ENCODE results near the gene ELFN2. TPM values are rescaled to one million over a fixed set of nuclear protein-coding genes. Genes with fewer than 3 reads are reported as not detected.

ELFN2 gene
- polyA plus RNA-seq, 1 experiment = 2.6 TPM

- H3K27ac ChIP-seq (ENCODE audit: low read depth, low read length) = no peak overlapping the region
- DNase-seq (ENCODE audit: low read depth, low spot score) = no peak
- no peak for TF ChIP-seq CTCF (IDR thresholded peaks at IDR 0.05; ENCODE audit: low read depth, low read length)
- no peaks in the 10 kb centered on the region for H3K27me3 ChIP-seq (ENCODE audit: control insufficient read depth, insufficient read depth, low read length)
- POLR2A ChIA-PET = no interaction called here
- CTCF ChIA-PET = interaction anchor here (0.6 kb wide), 1 partner anchor 219 kb away, joined by 4 read pairs; no protein-coding TSS in a partner anchor
- no peak overlapping the region for H3K4me3 ChIP-seq (ENCODE audit: low read depth, low read length)
- H3K9me3 ChIP-seq (ENCODE audit: control insufficient read depth, insufficient read depth, low read length) = no peaks in the 10 kb centered on the region; the same call in 1 of the 2 replicates
Observed at GRCh38 chr22:37411655-37412054, 15.6 kb downstream of the ELFN2 start.

GRCh38 chr22:37410174-37411055, 16.9 kb downstream of the ELFN2 start:
- TF ChIP-seq CTCF (IDR thresholded peaks at IDR 0.05; ENCODE audit: low read depth, low read length) = no peak
- Histone ChIP-seq H3K27me3 (ENCODE audit: control insufficient read depth, insufficient read depth, low read length) (no peaks in the 10 kb centered on the region), H3K4me3 (ENCODE audit: low read depth, low read length) (no peak overlapping the region), H3K9me3 (ENCODE audit: control insufficient read depth, insufficient read depth, low read length) (no peaks in the 10 kb centered on the region; the same call in 1 of the 2 replicates), H3K27ac (ENCODE audit: low read depth, low read length) (no peak overlapping the region)
- DNase-seq (ENCODE audit: low read depth, low spot score) = no peak
- CTCF ChIA-PET = interaction anchor here (0.8 kb wide), 1 partner anchor 19 kb away, joined by 3 read pairs; no protein-coding TSS in a partner anchor
- POLR2A ChIA-PET = no interaction called here

DNA sequence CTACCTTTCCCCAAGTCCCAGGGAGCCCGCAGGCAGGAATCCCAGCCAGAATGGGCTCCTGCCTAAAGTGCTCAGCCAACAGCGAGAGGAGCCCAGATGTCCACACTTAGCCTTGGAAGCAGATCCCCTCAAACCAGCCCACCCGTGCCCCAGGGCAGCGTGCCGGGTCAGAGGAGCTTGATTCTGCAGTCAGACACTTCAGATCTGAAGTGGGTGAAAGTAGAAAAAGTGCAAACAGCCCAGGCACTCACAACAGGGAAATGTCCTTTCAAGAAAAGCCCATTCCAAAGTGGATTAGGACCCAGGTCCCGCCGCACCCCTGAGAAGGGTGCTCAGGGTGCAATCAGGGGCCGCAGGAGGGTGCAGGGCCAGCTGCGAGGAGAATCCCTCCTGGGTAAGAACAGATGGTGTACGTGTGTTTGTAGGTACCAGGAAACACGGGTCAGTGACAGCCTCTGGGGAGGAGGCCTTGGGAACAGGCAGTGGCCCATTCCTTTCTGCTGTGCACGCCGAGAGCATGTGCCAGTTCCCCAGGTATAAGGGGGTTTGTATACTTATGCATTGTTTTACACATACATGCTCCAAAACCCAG, 17.7 kb downstream of the ELFN2 start:
- no peak for DNase-seq (ENCODE audit: low read depth, low spot score)
- POLR2A ChIA-PET = no interaction called here
- Histone ChIP-seq H3K4me3 (ENCODE audit: low read depth, low read length) (no peak overlapping the region), H3K9me3 (ENCODE audit: control insufficient read depth, insufficient read depth, low read length) (no peaks in the 10 kb centered on the region; the same call in 1 of the 2 replicates), H3K27me3 (ENCODE audit: control insufficient read depth, insufficient read depth, low read length) (no peaks in the 10 kb centered on the region), H3K27ac (ENCODE audit: low read depth, low read length) (no peak overlapping the region)
- no peak for TF ChIP-seq CTCF (IDR thresholded peaks at IDR 0.05; ENCODE audit: low read depth, low read length)
- CTCF ChIA-PET = no interaction called here

- TF ChIP-seq CTCF (IDR thresholded peaks at IDR 0.05; ENCODE audit: low read depth, low read length) = no peak
- Histone ChIP-seq H3K27me3 (ENCODE audit: control insufficient read depth, insufficient read depth, low read length) (no peaks in the 10 kb centered on the region), H3K9me3 (ENCODE audit: control insufficient read depth, insufficient read depth, low read length) (no peaks in the 10 kb centered on the region; the same call in 1 of the 2 replicates), H3K27ac (ENCODE audit: low read depth, low read length) (no peak overlapping the region), H3K4me3 (ENCODE audit: low read depth, low read length) (no peak overlapping the region)
- CTCF ChIA-PET = no interaction called here
- no peak for DNase-seq (ENCODE audit: low read depth, low spot score)
- POLR2A ChIA-PET = no interaction called here
Observed at GRCh38 chr22:37409031-37409430, 18.2 kb downstream of the ELFN2 start.

- Histone ChIP-seq H3K27me3 (ENCODE audit: control insufficient read depth, insufficient read depth, low read length) (no peaks in the 10 kb centered on the region), H3K4me3 (ENCODE audit: low read depth, low read length) (no peak overlapping the region), H3K27ac (ENCODE audit: low read depth, low read length) (no peak overlapping the region), H3K9me3 (ENCODE audit: control insufficient read depth, insufficient read depth, low read length) (no peaks in the 10 kb centered on the region; the same call in 1 of the 2 replicates)
- ChIA-PET CTCF (no interaction called here), POLR2A (no interaction called here)
- DNase-seq (ENCODE audit: low read depth, low spot score) = no peak
- no peak for TF ChIP-seq CTCF (IDR thresholded peaks at IDR 0.05; ENCODE audit: low read depth, low read length)
Observed at GRCh38 chr22:37407856-37408255, 19.4 kb downstream of the ELFN2 start.
